Psoas muscle (tissue), 8 donors: ENCODE results near the gene CKB. TPM values are rescaled to one million over a fixed set of nuclear protein-coding genes. Genes with fewer than 3 reads are reported as not detected.

Source experiments
- ATAC-seq, 4 donors: fragments of 200-7000 bp; cut with Tn5 transposase; one replicate each; pipeline ENCODE4 v1.9.1; 2020; ENCODE audit warnings: moderate library complexity in 3 of 4, mild to moderate bottlenecking in 2 of 4
- DNase-seq, 2 donors: peaks; one replicate each; pipeline ENCODE4 v3.0.0-alpha.2; 2020
- H3K27ac ChIP-seq: fragments of 200-600 bp; one replicate; pipeline ENCODE4 v1.8.0; 2022
- H3K27me3 ChIP-seq, 3 donors: fragments of 200-600 bp in 1 of 3; one replicate each; pipeline versions ENCODE4 v1.6.1 to v1.8.0; 2013 to 2022; ENCODE audit warnings: low read length in 2 of 3, mild to moderate bottlenecking in 2 of 3, moderate library complexity in 1 of 3; ENCODE audit not compliant: insufficient read depth in 3 of 3
- H3K36me3 ChIP-seq, 2 donors: fragments of 200-600 bp in 1 of 2; one replicate each; pipeline versions ENCODE4 v1.6.1 to v1.8.0; 2013 to 2022; ENCODE audit warnings: low read depth in 1 of 2, mild to moderate bottlenecking in 1 of 2, moderate library complexity in 1 of 2; ENCODE audit not compliant: insufficient read depth in 1 of 2
- H3K4me1 ChIP-seq: fragments of 200-600 bp; one replicate; pipeline ENCODE4 v1.8.0; 2022
- H3K4me3 ChIP-seq: fragments of 200-600 bp; one replicate; pipeline ENCODE4 v1.8.0; 2022; ENCODE audit warnings: mild to moderate bottlenecking
- H3K9me3 ChIP-seq: fragments of 200-600 bp; one replicate; pipeline ENCODE4 v1.8.0; 2022
- CTCF ChIP-seq: fragments of 200-600 bp; IDR thresholded peaks from one replicate; pipeline ENCODE4 v1.8.0; 2022; ENCODE audit warnings: antibody characterized with exemption
- WGBS, 3 donors: extraction: QIAGEN DNeasy Blood & Tissue Kit; methylation state at CpG; one replicate each; pipeline versions ENCODE4 v1.1.6 to v1.1.7; 2013; 5-methylcytosine and 5-hydroxymethylcytosine counted together
- intact Hi-C, 2 donors: fragments of 100-400 bp; cut with DNase I; formaldehyde crosslinking; loops; one replicate each; pipeline versions ENCODE4 v1.11.0 to v1.14.2; 2022
- polyA plus RNA-seq, 3 donors: library from polyadenylated mRNA; stranded (reverse); fragments of 200-250 nt; gene quantifications; one replicate each; pipeline ENCODE4 v1.2.3, GENCODE V29; 2013
- total RNA-seq, 4 donors: library from RNA; stranded (reverse); fragmentation: NEBNext Ultra II Directional in 2 of 4; extraction: Animal tissue kit (Norgen Biotek cat#: 25700) in 2 of 4; gene quantifications; one replicate each; pipeline versions ENCODE4 v1.2.1 to v1.2.4, GENCODE V29; 2021 to 2023
- donor health status: healthy with polysubstance abuse.
- donor health status: DM: no; HTN: no; CAD: no; lungs with moderate emphysema.
- donor health status: Bipolar disorder and iron deficiency.
- donor health status: healthy.
- donor health status: DM: yes; HTN: yes; CAD: no.
- donor health status: DM: no; HTN: no; CAD: no.
- donor health status: DM: no; HTN: no; CAD: no.
- donor health status: DM: yes; HTN: yes; CAD: no.

Gene CKB
- total and polyA plus RNA-seq, 7 donors: 19.5 to 383 (median 44.9) TPM

GRCh38 chr14:103504991-103505565 is 17.6 kb downstream of the CKB start:
- WGBS, 3 donors: 79 to 83% (median 81%) methylated on average over 8 of the region's 8 CpGs
- Histone ChIP-seq H3K4me3 (no peak overlapping the region), H3K9me3 (no peaks in the 10 kb centered on the region), H3K27ac (no peak overlapping the region), H3K4me1 (peaks cover 6% of the 10 kb centered on the region), H3K36me3 (peaks cover 13 to 91% of the 10 kb centered on the region in 2 donors), H3K27me3 (no peaks in the 10 kb centered on the region)
- intact Hi-C loops: no loop called here
- ATAC-seq: no peak
- no peak for TF ChIP-seq CTCF
- DNase-seq: no peak

GRCh38 chr14:103503296-103503695 is 19.3 kb downstream of the CKB start:
- Histone ChIP-seq H3K27me3 (no peaks in the 10 kb centered on the region), H3K4me1 (peaks cover 7% of the 10 kb centered on the region), H3K27ac (no peak overlapping the region), H3K36me3 (peaks cover 10 to 91% of the 10 kb centered on the region in 2 donors), H3K4me3 (no peak overlapping the region), H3K9me3 (no peaks in the 10 kb centered on the region)
- no peak for TF ChIP-seq CTCF
- intact Hi-C loops: no loop called here
- ATAC-seq (no peak), DNase-seq (no peak)
- WGBS, 3 donors: 91 to 95% (median 94%) methylated on average over 12 of the region's 12 CpGs

- intact Hi-C loops: no loop called here
- no peak overlapping the region for H3K27ac ChIP-seq
- ATAC-seq: no peak
Measured at GRCh38 chr14:103502877-103503276, 19.8 kb downstream of the CKB start.

GRCh38 chr14:103501921-103502669 is 20.5 kb downstream of the CKB start:
- 89 to 96% (median 89%) methylated on average over 9 of the region's 9 CpGs for WGBS, 3 donors
- H3K27ac ChIP-seq: no peak overlapping the region
- peaks cover 10 to 85% of the 10 kb centered on the region in 2 donors for H3K36me3 ChIP-seq
- no peaks in the 10 kb centered on the region for H3K9me3 ChIP-seq
- intact Hi-C loops: no loop called here
- no peak for TF ChIP-seq CTCF
- H3K4me1 ChIP-seq: peaks cover 7% of the 10 kb centered on the region
- H3K27me3 ChIP-seq: no peaks in the 10 kb centered on the region
- DNase-seq (no peak), ATAC-seq (no peak)
- H3K4me3 ChIP-seq: no peak overlapping the region

More at GRCh38 chr14:103502877-103503276, 19.8 kb downstream of the CKB start:
- Histone ChIP-seq H3K4me1 (peaks cover 7% of the 10 kb centered on the region), H3K9me3 (no peaks in the 10 kb centered on the region), H3K27me3 (no peaks in the 10 kb centered on the region), H3K4me3 (no peak overlapping the region), H3K36me3 (peaks cover 10 to 91% of the 10 kb centered on the region in 2 donors)
- no peak for TF ChIP-seq CTCF
- 95 to 96% (median 95%) methylated on average over 18 of the region's 18 CpGs for WGBS, 3 donors
- no peak for DNase-seq
